Endodermal cell (in vitro differentiated cells): Measurements from ENCODE around the gene CLDN18. TPM values are rescaled to one million over a fixed set of nuclear protein-coding genes. Genes with fewer than 3 reads are reported as not detected.

Source experiments
- DNase-seq: peaks from one replicate; pipeline ENCODE4 v3.0.0-alpha.2; 2017
- H3K27ac ChIP-seq: 2 replicates; pipeline ENCODE4 v1.5.1; 2013; ENCODE audit warnings: mild to moderate bottlenecking, low read depth, low read length, moderate library complexity
- H3K27me3 ChIP-seq: 2 replicates; pipeline ENCODE4 v1.6.1; 2013; ENCODE audit warnings: mild to moderate bottlenecking, low read length, moderate library complexity; ENCODE audit not compliant: insufficient read depth, control insufficient read depth, poor library complexity, severe bottlenecking
- H3K36me3 ChIP-seq: 2 replicates; pipeline ENCODE4 v1.7.0; 2013; ENCODE audit warnings: mild to moderate bottlenecking, low read length, moderate library complexity; ENCODE audit not compliant: control insufficient read depth, insufficient read depth
- H3K4me1 ChIP-seq: one replicate; pipeline ENCODE4 v1.7.0; 2013; ENCODE audit warnings: low read length; ENCODE audit not compliant: control insufficient read depth, insufficient read depth
- H3K4me3 ChIP-seq: 2 replicates; pipeline ENCODE4 v1.5.1; 2013; ENCODE audit warnings: mild to moderate bottlenecking, low read length, moderate library complexity
- H3K9ac ChIP-seq: 2 replicates; pipeline ENCODE4 v1.6.1; 2013; ENCODE audit warnings: mild to moderate bottlenecking, low read length, moderate library complexity; ENCODE audit not compliant: poor library complexity, severe bottlenecking; ENCODE audit errors: extremely low read depth
- H3K9me3 ChIP-seq: 2 replicates; pipeline ENCODE4 v1.6.1; 2013; ENCODE audit warnings: mild to moderate bottlenecking, low read length, moderate library complexity; ENCODE audit not compliant: control insufficient read depth
- H3K27ac Mint-ChIP-seq: 2 replicates; pipeline ENCODE4 v1.8.0; 2020; ENCODE audit warnings: mixed read lengths
- H3K27me3 Mint-ChIP-seq: 2 replicates; pipeline ENCODE4 v1.8.0; 2021; ENCODE audit warnings: mild to moderate bottlenecking, mixed read lengths; ENCODE audit not compliant: insufficient read depth
- H3K36me3 Mint-ChIP-seq: 2 replicates; pipeline ENCODE4 v1.8.0; 2020; ENCODE audit warnings: low read depth, mixed read lengths
- H3K4me1 Mint-ChIP-seq: 2 replicates; pipeline ENCODE4 v1.8.0; 2020; ENCODE audit warnings: mixed read lengths
- H3K4me3 Mint-ChIP-seq: 2 replicates; pipeline ENCODE4 v1.8.0; 2020; ENCODE audit warnings: mild to moderate bottlenecking, moderate library complexity, mixed read lengths
- H3K9me3 Mint-ChIP-seq: 2 replicates; pipeline ENCODE4 v1.8.0; 2020; ENCODE audit warnings: mild to moderate bottlenecking, mixed read lengths
- WGBS, 2 experiments: methylation state at CpG; one replicate each; pipeline versions ENCODE4 v1.1.5 to v1.1.7; 2013; ENCODE audit warnings: missing lambda C conversion rate in 2 of 2, mixed read lengths in 1 of 2; ENCODE audit not compliant: insufficient coverage in 1 of 2, insufficient read length in 1 of 2; 5-methylcytosine and 5-hydroxymethylcytosine counted together
- total RNA-seq, 2 donors: library from RNA; stranded (reverse); fragmentation: NEBNext Ultra II Directional in 1 of 2; extraction: Animal tissue kit (Norgen Biotek cat#: 25700) in 1 of 2; gene quantifications; 2 replicates in 1 of 2; 3 replicates in 1 of 2; pipeline ENCODE4 v1.2.1, GENCODE V29; 2021
- TF ChIP-seq, protein P1 (sequence below): fragments of 200-600 bp; sonication (generic); conservative IDR thresholded peaks from 2 replicates; pipeline ENCODE4 v1.5.0; 2021; ENCODE audit warnings: antibody characterized with exemption, mild to moderate bottlenecking

CLDN18 gene
- total RNA-seq, 2 donors from 2014 or later = 0.13 to 0.27 TPM

- H3K4me3 ChIP-seq = no peak overlapping the region
- Mint-ChIP-seq H3K4me3 (no peak overlapping the region), H3K27ac (no peak overlapping the region), H3K27me3 (no peaks in the 10 kb centered on the region), H3K9me3 (no peaks in the 10 kb centered on the region), H3K4me1 (peaks cover 13% of the 10 kb centered on the region), H3K36me3 (peaks cover 76% of the 10 kb centered on the region)
- TF ChIP-seq, protein P1, sequence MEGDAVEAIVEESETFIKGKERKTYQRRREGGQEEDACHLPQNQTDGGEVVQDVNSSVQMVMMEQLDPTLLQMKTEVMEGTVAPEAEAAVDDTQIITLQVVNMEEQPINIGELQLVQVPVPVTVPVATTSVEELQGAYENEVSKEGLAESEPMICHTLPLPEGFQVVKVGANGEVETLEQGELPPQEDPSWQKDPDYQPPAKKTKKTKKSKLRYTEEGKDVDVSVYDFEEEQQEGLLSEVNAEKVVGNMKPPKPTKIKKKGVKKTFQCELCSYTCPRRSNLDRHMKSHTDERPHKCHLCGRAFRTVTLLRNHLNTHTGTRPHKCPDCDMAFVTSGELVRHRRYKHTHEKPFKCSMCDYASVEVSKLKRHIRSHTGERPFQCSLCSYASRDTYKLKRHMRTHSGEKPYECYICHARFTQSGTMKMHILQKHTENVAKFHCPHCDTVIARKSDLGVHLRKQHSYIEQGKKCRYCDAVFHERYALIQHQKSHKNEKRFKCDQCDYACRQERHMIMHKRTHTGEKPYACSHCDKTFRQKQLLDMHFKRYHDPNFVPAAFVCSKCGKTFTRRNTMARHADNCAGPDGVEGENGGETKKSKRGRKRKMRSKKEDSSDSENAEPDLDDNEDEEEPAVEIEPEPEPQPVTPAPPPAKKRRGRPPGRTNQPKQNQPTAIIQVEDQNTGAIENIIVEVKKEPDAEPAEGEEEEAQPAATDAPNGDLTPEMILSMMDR = no peak
- no peak overlapping the region for H3K27ac ChIP-seq
- H3K4me1 ChIP-seq = peaks cover 4% of the 10 kb centered on the region
- H3K9me3 ChIP-seq = no peaks in the 10 kb centered on the region
- DNase-seq = no peak
- peaks cover 73% of the 10 kb centered on the region for H3K36me3 ChIP-seq
- no peaks in the 10 kb centered on the region for H3K27me3 ChIP-seq
- 93 to 100% methylated on average over 2 to 4 of the region's 4 CpGs for WGBS, 2 experiments
- H3K9ac ChIP-seq = no peak overlapping the region
These were observed 68.1 kb downstream of the CLDN18 start for GRCh38 chr3:138078096-138078495.

DNA sequence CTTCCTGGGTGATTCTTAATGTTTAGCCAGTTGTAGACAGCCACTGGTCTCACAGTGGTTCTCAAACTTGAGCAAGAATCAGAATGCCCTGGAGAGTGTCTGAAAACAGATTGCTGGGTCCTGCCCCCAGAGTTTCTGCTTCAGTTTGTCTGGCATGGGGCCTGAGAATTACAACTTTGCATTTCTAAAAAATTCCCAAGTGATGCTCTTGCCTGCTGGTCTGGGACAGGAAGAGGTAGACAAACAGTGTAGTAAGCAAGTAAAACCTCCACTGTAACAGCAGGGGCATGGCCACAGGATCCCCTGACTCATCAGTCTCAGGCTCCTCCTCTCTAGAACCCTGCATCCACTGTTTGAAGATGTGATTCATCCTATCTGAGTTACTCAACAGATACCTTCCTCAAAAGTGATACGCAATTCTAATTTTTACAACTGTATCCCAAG is 69.0 kb downstream of the CLDN18 start:
- TF ChIP-seq, protein P1 = no peak
- H3K36me3 ChIP-seq = peaks cover 81% of the 10 kb centered on the region
- no peak overlapping the region for H3K9ac ChIP-seq
- H3K27me3 ChIP-seq = no peaks in the 10 kb centered on the region
- H3K27ac ChIP-seq = no peak overlapping the region
- H3K4me3 ChIP-seq = no peak overlapping the region
- H3K9me3 ChIP-seq = no peaks in the 10 kb centered on the region
- Mint-ChIP-seq H3K27ac (no peak overlapping the region), H3K36me3 (peaks cover 76% of the 10 kb centered on the region), H3K4me3 (no peak overlapping the region), H3K9me3 (no peaks in the 10 kb centered on the region), H3K4me1 (peaks cover 18% of the 10 kb centered on the region), H3K27me3 (no peaks in the 10 kb centered on the region)
- 0% methylated on average over 1 of the region's 1 CpG; no CpG with 5 or more reads in 1 of the 2 experiments for WGBS, 2 experiments
- H3K4me1 ChIP-seq = peaks cover 6% of the 10 kb centered on the region
- no peak for DNase-seq

DNA sequence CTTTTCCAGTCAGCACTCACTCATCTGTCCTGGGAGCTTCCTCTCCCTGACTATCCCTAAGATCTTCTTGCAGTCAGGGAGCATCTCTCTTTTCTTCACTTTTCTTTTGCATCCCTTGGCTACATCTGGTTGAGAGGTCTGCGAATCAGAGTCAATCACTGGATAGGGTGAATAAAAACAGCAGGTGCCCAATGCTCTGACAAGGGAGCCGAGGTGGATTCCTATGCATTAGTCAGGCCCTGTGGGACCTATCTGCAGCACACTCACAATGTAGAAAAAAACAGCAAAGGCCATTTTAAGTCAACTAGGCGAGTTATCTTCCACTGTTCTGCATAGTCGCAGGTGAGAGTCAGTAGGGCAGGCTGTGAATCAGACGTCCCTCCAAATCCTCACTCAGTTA is 69.9 kb downstream of the CLDN18 start:
- Histone ChIP-seq H3K36me3 (peaks cover 86% of the 10 kb centered on the region), H3K4me1 (peaks cover 6% of the 10 kb centered on the region), H3K4me3 (no peak overlapping the region), H3K27ac (no peak overlapping the region), H3K9me3 (no peaks in the 10 kb centered on the region), H3K27me3 (no peaks in the 10 kb centered on the region), H3K9ac (no peak overlapping the region)
- H3K4me1 Mint-ChIP-seq = peaks cover 18% of the 10 kb centered on the region
- peaks cover 77% of the 10 kb centered on the region for H3K36me3 Mint-ChIP-seq
- peaks cover 2% of the 10 kb centered on the region for H3K9me3 Mint-ChIP-seq
- no peak overlapping the region for H3K27ac Mint-ChIP-seq
- WGBS, 2 experiments = 86 to 96% methylated on average over 3 to 5 of the region's 5 CpGs
- DNase-seq = no peak
- H3K4me3 Mint-ChIP-seq = no peak overlapping the region
- no peaks in the 10 kb centered on the region for H3K27me3 Mint-ChIP-seq
- TF ChIP-seq, protein P1 = no peak
